Activated naive CD8-positive, alpha-beta T cell (primary cell): Measurements from ENCODE around the gene ZMAT5.

Experiments
- H3K27ac Mint-ChIP-seq: one replicate; pipeline ENCODE4 v1.8.0; 2021; ENCODE audit warnings: mixed read lengths
- H3K27me3 Mint-ChIP-seq: one replicate; pipeline ENCODE4 v1.8.0; 2021; ENCODE audit warnings: mixed read lengths
- H3K36me3 Mint-ChIP-seq: one replicate; pipeline ENCODE4 v1.8.0; 2021; ENCODE audit warnings: mixed read lengths
- H3K4me1 Mint-ChIP-seq: one replicate; pipeline ENCODE4 v1.8.0; 2021; ENCODE audit warnings: low read depth, mixed read lengths
- H3K4me3 Mint-ChIP-seq: one replicate; pipeline ENCODE4 v1.8.0; 2021; ENCODE audit warnings: mild to moderate bottlenecking, mixed read lengths
- H3K9me3 Mint-ChIP-seq: one replicate; pipeline ENCODE4 v1.8.0; 2021; ENCODE audit warnings: low read depth, mixed read lengths

ZMAT5 gene

DNA sequence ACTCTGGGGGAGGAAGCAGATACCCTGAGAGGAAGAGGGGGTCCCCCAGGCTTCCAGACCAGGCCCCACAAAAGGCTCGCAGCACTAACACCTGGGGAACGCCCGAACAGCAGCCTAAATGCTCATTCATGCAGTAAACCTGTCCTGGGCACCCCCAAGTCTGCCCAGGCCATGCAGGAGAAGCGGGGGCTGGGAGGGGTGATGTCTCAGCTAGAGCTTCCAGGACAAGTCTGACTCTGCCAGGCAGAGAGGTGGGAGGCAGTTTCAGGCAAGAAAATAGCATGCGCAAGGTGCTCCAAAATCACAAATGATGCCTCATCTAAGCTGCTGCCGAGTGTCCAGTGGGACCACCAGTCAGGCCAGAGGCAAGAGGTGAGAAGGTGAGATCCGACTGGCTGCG is 32.4 kb downstream of the ZMAT5 start:
- H3K27ac Mint-ChIP-seq = no peak overlapping the region
- no peaks in the 10 kb centered on the region for H3K36me3 Mint-ChIP-seq
- no peaks in the 10 kb centered on the region for H3K9me3 Mint-ChIP-seq
- H3K27me3 Mint-ChIP-seq = no peaks in the 10 kb centered on the region
- no peaks in the 10 kb centered on the region for H3K4me1 Mint-ChIP-seq
- no peak overlapping the region for H3K4me3 Mint-ChIP-seq

- H3K27me3 Mint-ChIP-seq = no peaks in the 10 kb centered on the region
- H3K9me3 Mint-ChIP-seq = no peaks in the 10 kb centered on the region
- H3K36me3 Mint-ChIP-seq = no peaks in the 10 kb centered on the region
- H3K27ac Mint-ChIP-seq = no peak overlapping the region
- H3K4me1 Mint-ChIP-seq = no peaks in the 10 kb centered on the region
- no peak overlapping the region for H3K4me3 Mint-ChIP-seq
Measured at GRCh38 chr22:29733362-29734201, 33.2 kb downstream of the ZMAT5 start.

- H3K27ac Mint-ChIP-seq = no peak overlapping the region
- H3K4me3 Mint-ChIP-seq = no peak overlapping the region
- no peaks in the 10 kb centered on the region for H3K36me3 Mint-ChIP-seq
- H3K27me3 Mint-ChIP-seq = no peaks in the 10 kb centered on the region
- no peaks in the 10 kb centered on the region for H3K4me1 Mint-ChIP-seq
- H3K9me3 Mint-ChIP-seq = no peaks in the 10 kb centered on the region
Measured at GRCh38 chr22:29732883-29733282, 33.9 kb downstream of the ZMAT5 start.

DNA sequence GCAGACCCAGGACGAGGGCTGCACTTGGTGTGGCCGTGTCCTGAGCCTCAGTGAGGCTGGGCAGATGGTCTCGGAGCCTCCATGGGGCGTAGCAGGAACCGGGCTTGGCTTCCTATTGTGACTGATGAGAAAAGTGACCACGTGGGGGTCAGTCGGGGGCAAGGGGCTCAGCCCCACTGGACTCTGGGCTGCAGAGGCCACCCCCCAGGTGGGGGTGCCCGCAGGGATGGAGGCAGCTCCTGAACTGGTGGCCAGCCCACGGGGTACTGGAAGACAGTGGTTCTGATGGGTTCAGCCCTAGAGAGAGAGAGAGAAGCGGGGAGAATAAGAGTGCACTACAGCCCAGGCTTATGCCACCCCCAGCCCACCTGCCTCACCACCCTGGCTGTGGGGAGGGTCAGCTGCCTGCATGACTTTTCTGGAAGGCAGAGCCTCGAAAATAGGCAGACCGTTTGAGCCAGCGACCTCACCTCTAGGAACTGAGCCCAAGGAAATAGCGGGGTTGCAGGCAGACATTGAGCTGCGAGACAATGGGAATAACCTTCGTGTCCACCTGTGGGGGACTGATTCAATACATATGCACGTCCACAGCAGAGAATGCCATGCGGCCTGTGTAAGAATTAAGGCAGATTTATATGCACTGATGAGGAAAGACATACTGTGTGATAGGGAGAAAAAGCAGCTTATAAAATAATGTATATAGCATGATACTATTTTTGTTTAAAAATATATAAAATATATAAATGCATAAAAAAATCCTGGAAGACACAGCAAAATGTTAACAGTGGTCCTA is 35.6 kb downstream of the ZMAT5 start:
- Mint-ChIP-seq H3K9me3 (no peaks in the 10 kb centered on the region), H3K27me3 (no peaks in the 10 kb centered on the region), H3K36me3 (no peaks in the 10 kb centered on the region), H3K27ac (no peak overlapping the region), H3K4me1 (no peaks in the 10 kb centered on the region), H3K4me3 (no peak overlapping the region)

GRCh38 chr22:29729161-29729560 is 37.6 kb downstream of the ZMAT5 start:
- Mint-ChIP-seq H3K36me3 (no peaks in the 10 kb centered on the region), H3K27me3 (no peaks in the 10 kb centered on the region), H3K4me3 (no peak overlapping the region), H3K27ac (no peak overlapping the region), H3K4me1 (no peaks in the 10 kb centered on the region), H3K9me3 (no peaks in the 10 kb centered on the region)

DNA sequence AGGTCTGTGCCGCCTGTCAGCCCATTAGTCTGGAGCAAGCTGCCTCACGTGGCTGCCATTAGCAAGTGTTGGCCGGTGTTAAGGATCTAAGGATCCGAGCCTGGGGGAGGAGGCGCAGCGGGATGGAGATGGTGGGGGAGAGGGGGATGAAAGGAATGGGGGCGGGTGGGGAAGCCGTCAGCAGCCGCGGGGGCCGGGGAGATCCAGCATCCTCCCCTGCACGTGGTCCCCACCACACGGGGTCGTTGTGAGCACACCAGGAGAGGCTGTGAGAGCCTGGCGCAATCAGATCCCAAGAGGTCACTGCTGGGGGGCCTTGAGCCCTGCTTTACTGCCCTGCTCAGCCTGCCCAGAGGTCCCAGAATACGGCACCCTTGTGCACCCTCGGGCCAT is 39.7 kb downstream of the ZMAT5 start:
- H3K9me3 Mint-ChIP-seq = no peaks in the 10 kb centered on the region
- H3K4me3 Mint-ChIP-seq = no peak overlapping the region
- no peaks in the 10 kb centered on the region for H3K27me3 Mint-ChIP-seq
- no peak overlapping the region for H3K27ac Mint-ChIP-seq
- no peaks in the 10 kb centered on the region for H3K36me3 Mint-ChIP-seq
- no peaks in the 10 kb centered on the region for H3K4me1 Mint-ChIP-seq

DNA sequence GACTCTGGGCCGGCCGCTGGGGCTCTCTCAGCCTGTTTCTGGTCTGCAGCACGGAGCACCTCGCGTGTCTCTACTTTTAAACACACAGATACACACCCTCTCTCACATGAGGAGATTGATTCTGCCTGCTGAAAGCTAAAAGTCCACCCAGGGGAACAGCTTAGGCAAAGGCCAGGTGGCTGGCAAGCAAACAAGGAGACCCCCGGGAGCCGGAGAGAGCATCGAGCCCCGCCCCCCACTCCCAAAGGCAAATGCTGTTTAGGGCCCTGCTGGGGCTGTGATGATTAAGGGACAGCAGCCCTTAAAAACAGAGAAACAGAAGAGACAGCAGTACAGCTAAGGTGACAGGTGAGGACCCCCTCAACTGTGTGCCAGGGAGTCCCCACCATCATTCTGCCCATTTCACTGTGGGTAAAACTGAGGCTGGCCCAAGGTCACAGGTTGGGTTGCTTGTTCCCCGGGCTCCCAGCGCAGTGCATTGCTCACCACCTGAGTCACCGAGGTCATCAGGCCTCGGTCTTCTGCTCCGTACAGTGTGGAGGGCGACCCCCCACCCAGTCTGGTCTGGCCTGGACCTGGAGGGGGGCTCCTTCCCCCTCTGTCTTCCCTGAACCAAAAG is 40.2 kb downstream of the ZMAT5 start:
- no peaks in the 10 kb centered on the region for H3K36me3 Mint-ChIP-seq
- H3K4me1 Mint-ChIP-seq = no peaks in the 10 kb centered on the region
- H3K4me3 Mint-ChIP-seq = no peak overlapping the region
- no peaks in the 10 kb centered on the region for H3K9me3 Mint-ChIP-seq
- H3K27me3 Mint-ChIP-seq = no peaks in the 10 kb centered on the region
- no peak overlapping the region for H3K27ac Mint-ChIP-seq

DNA sequence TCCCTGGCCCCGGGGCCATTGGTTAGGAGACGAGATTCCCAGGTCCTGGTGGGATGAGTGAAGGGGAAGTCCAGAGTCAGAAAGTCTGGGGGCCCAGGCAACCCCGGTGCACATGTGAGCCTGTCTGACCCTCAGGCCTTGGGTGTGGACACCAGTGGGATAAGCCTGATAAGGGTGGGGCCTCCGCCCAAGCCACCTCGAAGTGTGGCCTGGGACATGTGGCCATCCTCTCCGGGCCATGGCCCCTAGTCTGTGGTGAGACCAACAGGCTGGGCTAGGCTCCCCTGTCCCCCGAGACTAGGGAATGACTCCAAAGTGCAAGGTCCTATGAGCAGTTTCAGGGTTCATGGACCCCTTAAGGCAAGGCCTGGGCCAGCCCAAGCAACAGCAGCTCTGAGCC is 40.7 kb downstream of the ZMAT5 start:
- Mint-ChIP-seq H3K9me3 (no peaks in the 10 kb centered on the region), H3K4me3 (no peak overlapping the region), H3K36me3 (no peaks in the 10 kb centered on the region), H3K4me1 (no peaks in the 10 kb centered on the region), H3K27ac (no peak overlapping the region), H3K27me3 (no peaks in the 10 kb centered on the region)

- Mint-ChIP-seq H3K27ac (no peak overlapping the region), H3K27me3 (no peaks in the 10 kb centered on the region), H3K9me3 (no peaks in the 10 kb centered on the region), H3K4me3 (no peak overlapping the region), H3K36me3 (no peaks in the 10 kb centered on the region), H3K4me1 (no peaks in the 10 kb centered on the region)
Measured at GRCh38 chr22:29724843-29725242, 42.0 kb downstream of the ZMAT5 start.

DNA sequence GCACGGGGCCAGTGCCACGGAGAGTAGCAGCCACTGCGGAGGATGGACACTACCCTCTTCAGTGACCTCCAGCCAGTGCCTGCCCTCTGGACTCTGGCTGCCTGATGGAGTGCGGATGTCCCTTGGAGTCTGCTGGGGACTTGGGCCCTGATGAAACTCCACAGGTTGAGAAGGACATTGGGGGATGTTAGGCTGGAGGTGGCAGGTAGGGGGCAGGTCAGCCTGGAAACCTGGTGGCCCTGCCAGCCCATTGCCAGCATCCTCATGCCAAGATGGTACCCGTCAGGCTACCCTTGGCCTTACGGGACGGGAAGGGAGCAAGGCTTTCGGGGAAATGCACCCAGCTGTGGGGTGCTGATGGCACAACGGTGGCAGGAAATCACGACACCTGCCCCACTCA is 43.0 kb downstream of the ZMAT5 start:
- H3K27ac Mint-ChIP-seq = no peak overlapping the region
- peaks cover 4% of the 10 kb centered on the region for H3K27me3 Mint-ChIP-seq
- no peaks in the 10 kb centered on the region for H3K9me3 Mint-ChIP-seq
- H3K36me3 Mint-ChIP-seq = no peaks in the 10 kb centered on the region
- H3K4me1 Mint-ChIP-seq = peaks cover 2% of the 10 kb centered on the region
- H3K4me3 Mint-ChIP-seq = no peak overlapping the region

- H3K9me3 Mint-ChIP-seq = no peaks in the 10 kb centered on the region
- H3K27ac Mint-ChIP-seq = no peak overlapping the region
- no peaks in the 10 kb centered on the region for H3K36me3 Mint-ChIP-seq
- peaks cover 12% of the 10 kb centered on the region for H3K27me3 Mint-ChIP-seq
- peaks cover 2% of the 10 kb centered on the region for H3K4me1 Mint-ChIP-seq
- H3K4me3 Mint-ChIP-seq = no peak overlapping the region
Measured at GRCh38 chr22:29722587-29722986, 44.2 kb downstream of the ZMAT5 start.

DNA sequence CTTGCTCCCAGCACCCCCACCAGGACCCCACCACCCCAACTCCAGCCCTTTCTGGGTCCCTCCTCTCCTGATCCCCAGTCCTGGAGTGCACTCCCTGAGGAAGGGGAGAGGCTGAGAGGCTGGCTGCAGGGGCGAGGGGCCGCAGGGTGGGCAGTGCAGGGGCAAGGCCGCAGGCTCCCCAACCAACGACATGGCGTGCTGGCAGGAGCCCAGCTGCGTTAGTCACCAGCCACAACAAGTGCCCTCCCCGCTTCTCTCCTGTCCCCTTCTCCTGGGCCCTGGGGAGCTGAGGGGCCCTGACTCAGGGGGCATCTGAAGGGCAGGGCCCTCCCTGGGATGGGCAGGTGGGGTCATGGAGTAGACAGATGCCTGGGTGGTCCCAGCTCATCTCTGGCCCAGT is 44.7 kb downstream of the ZMAT5 start:
- H3K36me3 Mint-ChIP-seq = no peaks in the 10 kb centered on the region
- peaks cover 2% of the 10 kb centered on the region for H3K4me1 Mint-ChIP-seq
- no peak overlapping the region for H3K4me3 Mint-ChIP-seq
- H3K27me3 Mint-ChIP-seq = peaks cover 12% of the 10 kb centered on the region
- no peaks in the 10 kb centered on the region for H3K9me3 Mint-ChIP-seq
- H3K27ac Mint-ChIP-seq = no peak overlapping the region

- peaks cover 18% of the 10 kb centered on the region for H3K27me3 Mint-ChIP-seq
- H3K4me1 Mint-ChIP-seq = peaks cover 2% of the 10 kb centered on the region
- no peak overlapping the region for H3K27ac Mint-ChIP-seq
- no peak overlapping the region for H3K4me3 Mint-ChIP-seq
- no peaks in the 10 kb centered on the region for H3K36me3 Mint-ChIP-seq
- no peaks in the 10 kb centered on the region for H3K9me3 Mint-ChIP-seq
Measured at GRCh38 chr22:29720811-29721323, 45.9 kb downstream of the ZMAT5 start.

DNA sequence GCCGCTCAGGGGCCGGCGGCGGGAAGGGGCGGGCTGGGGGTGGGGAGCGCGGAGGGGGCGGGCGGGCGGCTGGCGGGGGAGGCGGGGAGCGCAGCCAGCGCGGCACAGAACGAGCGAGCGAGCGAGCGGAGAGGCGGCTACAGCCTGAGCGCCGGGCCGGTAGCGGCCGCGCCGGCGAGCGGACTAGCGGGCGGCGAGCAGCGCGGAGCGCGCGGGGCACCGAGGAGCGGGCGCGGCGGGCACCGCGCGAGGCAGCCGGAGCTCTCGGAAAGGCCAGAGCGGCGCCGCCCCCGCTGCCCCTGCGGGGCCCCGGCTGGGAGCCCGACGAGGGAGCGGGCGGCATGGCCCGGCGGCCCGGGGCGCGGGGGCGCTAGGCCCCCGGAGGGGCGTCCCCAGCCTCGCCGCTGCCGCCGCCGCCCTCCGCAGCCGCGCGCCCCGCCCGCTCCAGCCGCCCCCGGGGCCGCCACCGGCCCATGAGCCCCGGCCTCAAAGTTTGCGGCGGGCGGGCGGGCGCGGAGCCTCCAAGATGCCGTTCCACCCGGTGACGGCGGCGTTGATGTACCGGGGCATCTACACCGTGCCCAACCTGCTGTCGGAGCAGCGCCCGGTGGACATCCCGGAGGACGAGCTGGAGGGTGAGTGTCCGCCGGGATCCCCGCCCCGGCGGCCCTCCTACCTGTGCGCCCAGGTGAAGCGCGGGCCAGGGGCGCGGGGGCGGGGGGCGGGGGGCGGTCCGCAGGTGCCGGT is 46.7 kb downstream of the ZMAT5 start, which contains the start of gene CABP7:
Gene CABP7, plus strand, starts transcription at position 105 of the 747 bp plus-strand sequence. Its CDS starts 422 bp downstream, at position 527.
- Mint-ChIP-seq H3K4me3 (peak within 1 kb of the TSS; percentile 20), H3K36me3 (no peaks in the 10 kb centered on the region)

More for the DNA sequence above, 46.7 kb downstream of the ZMAT5 start, which contains the start of gene CABP7:
- no peaks in the 10 kb centered on the region for H3K9me3 Mint-ChIP-seq
- H3K27me3 Mint-ChIP-seq = peaks cover 18% of the 10 kb centered on the region
- peaks cover 2% of the 10 kb centered on the region for H3K4me1 Mint-ChIP-seq
- H3K27ac Mint-ChIP-seq = no peak within 1 kb of the TSS
